Measurements from ENCODE around the gene USE1. TPM values are rescaled to one million over a fixed set of nuclear protein-coding genes. Genes with fewer than 3 reads are reported as not detected.

USE1 gene
- total and polyA plus RNA-seq, 9 of the 15 experiments (the other 6 are each of a cell fraction or from before 2014, with no cell fraction given): 17.3 to 52.4 (median 34.0) TPM

- TF ChIP-seq SETDB1 (IDR thresholded peaks at IDR 0.05; ENCODE audit: low read length) (no peak), NR2C1 (IDR thresholded peaks at IDR 0.05) (no peak), NR2C1 (tag; IDR thresholded peaks at IDR 0.05) (peak; percentile 73), ZNF407 (IDR thresholded peaks at IDR 0.05; ENCODE audit: low read depth) (peak; percentile 85), CREB3L1 (IDR thresholded peaks at IDR 0.05; ENCODE audit: borderline replicate concordance, low read depth) (peak; percentile 82; the same call in 1 of the 2 replicates), NCOA2 (IDR thresholded peaks at IDR 0.05; ENCODE audit: partially characterized antibody in 2 of 2) (no peak), POLR2AphosphoS5 (IDR thresholded peaks at IDR 0.05; ENCODE audit: control insufficient read depth, insufficient read depth, low read depth, low read length) (peak; percentile 87), MCM3 (IDR thresholded peaks at IDR 0.05) (no peak), ZBTB5 (IDR thresholded peaks at IDR 0.05) (peak; percentile 81; the same call in 1 of the 2 replicates), FOXA1 (IDR thresholded peaks at IDR 0.05; ENCODE audit: borderline replicate concordance) (no peak), ZNF232 (CRISPR knock-in tag; IDR thresholded peaks at IDR 0.05) (no peak), ZNF511 (CRISPR knock-in tag; IDR thresholded peaks at IDR 0.05) (no peak)
- TF ChIP-seq, protein P1, sequence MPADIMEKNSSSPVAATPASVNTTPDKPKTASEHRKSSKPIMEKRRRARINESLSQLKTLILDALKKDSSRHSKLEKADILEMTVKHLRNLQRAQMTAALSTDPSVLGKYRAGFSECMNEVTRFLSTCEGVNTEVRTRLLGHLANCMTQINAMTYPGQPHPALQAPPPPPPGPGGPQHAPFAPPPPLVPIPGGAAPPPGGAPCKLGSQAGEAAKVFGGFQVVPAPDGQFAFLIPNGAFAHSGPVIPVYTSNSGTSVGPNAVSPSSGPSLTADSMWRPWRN (IDR thresholded peaks at IDR 0.05; ENCODE audit: low read depth): no peak
These were observed 52.0 kb downstream of the USE1 start, which contains the start of gene BABAM1 (continued) for GRCh38 chr19:17266975-17267788.

All from K562 (cell line).